GM19193 (cell line): ENCODE measurements around the gene CADPS2.

Source experiments
- POLR2A ChIP-seq: IDR thresholded peaks from 4 replicates; pipeline ENCODE4 v1.6.1; 2011; ENCODE audit not compliant: insufficient read depth, insufficient read length; ENCODE audit errors: extremely low read depth

Gene CADPS2

DNA sequence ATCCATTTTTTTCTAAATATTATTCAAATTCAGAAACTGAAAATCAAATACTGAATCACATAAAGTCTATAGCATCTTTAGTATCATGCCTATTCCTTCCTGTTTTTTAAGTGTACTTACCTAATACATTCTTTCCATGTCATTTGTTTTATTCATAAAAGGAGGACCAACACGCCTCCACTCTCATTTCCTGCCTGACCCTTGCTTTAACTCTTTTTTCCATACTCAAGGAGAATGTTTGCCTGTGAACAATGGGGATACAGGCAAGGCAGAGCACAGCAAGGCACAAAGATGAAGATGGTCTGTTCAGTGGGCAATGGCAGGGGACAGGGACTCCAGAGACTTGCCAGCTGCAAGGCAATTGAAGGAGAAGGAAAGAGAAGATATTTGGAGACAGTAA, 460.5 kb downstream of the CADPS2 start:
- TF ChIP-seq POLR2A, result no peak

DNA sequence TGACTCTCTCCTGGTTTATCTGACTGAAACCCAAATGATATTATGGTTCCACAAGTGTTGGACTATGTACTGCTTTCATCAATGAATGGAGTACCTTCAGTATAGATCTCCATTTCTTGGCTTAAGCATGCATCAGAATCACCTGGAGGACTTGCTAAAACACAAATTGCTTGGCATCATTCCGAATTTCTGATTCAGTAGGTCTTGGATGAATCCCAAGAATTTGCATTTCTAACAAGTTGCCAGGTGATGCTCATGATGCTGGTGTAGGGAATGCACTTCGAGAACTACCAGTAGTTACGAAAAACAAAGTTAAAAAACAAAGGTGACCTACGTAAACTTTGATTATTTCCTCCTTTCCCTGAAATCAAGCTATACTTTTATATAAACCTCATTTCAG, 462.7 kb downstream of the CADPS2 start:
- no peak for TF ChIP-seq POLR2A

DNA sequence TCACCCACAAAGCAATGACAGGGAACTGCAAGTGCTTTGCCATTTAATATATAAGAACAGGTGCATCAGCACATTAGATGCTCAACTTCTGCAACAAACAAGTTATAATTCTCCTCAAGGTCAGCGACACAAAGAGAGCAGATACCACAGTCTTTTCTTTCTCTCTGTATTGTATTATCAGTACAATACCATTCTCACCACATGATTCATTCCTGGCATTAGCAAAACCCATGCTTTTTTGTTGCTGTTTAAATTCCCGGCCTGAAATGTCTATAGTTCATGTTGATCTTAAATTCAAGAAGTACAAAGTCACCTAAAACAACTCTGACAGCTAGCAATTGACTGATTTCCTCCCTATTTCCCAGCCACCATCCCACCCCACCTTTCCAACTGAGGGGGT, 469.9 kb downstream of the CADPS2 start:
- no peak for TF ChIP-seq POLR2A

DNA sequence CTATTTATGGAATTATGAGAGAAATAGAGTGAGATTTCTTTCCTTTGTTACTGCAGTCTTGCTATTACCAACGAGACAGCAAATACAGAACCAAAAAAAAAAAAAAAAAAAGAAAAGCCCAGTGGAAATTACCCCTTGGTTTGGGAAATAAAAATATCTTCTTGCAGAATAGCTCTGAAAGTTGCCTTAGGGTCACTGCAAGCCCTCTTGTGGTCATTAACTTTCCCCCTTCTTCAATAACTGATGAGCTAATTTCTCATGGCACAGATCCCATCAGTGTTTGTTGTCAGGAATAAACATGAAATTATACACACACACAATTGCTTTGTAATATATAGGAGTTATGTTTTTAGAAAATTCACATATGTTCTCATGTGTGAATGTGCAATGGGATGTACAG, 470.8 kb downstream of the CADPS2 start:
- TF ChIP-seq POLR2A, result no peak

DNA sequence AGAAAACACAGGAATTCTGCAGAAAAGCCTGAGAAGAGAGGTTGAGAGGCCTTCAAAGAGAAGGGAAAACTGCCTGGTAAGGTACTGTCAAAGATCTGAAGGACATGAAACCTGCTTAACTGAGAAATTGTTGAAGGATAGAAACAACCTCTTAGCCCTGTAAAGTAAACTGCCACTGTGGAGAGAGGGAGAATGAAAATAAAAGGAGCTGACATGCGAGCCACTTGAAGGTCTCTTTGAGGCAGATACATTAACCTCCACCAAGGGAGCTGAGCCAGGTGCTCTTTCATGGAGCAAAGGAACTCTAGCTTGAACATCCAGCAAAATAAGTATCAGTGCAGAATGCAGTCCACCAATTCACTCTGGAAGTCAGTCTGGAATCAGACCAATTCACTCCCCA, 472.9 kb downstream of the CADPS2 start:
- TF ChIP-seq POLR2A, result no peak

DNA sequence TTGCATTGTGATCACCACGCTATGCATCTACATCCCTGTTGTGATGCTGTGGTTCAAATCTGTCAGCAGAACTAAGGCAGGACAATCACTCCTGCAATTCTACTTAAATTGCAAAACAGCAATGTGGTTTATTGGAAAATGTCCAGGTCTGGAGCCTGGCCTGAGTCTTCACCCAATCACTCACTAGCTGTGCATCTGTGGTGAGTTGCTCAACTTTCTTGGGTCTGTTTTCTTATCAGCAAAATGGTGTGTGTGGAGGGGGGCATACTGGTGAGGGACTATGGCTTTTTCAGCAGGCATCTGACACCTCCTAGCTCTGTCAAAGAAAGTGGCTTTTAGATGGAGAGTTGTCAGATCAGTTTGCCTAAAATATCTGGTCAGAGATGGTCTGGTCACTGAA, 473.4 kb downstream of the CADPS2 start:
- TF ChIP-seq POLR2A, result no peak

DNA sequence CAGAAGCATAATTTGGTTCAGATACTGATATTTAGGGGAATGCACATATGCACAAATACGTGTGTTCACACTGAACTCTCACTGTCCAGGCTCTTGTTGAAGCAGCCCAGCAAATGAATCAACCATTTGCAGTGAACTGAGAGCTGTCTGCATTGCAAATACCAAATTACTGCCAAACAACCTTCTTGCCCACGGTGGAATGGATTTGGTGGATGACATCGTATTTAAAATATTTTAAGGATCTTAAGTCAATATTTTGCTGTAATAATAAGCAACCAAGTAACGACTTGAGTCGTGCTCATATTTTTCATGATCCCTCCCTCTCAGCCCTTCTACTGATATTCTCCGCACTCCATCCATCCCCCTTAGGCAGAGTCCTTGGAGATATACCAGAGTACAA, 473.8 kb downstream of the CADPS2 start:
- no peak for TF ChIP-seq POLR2A

DNA sequence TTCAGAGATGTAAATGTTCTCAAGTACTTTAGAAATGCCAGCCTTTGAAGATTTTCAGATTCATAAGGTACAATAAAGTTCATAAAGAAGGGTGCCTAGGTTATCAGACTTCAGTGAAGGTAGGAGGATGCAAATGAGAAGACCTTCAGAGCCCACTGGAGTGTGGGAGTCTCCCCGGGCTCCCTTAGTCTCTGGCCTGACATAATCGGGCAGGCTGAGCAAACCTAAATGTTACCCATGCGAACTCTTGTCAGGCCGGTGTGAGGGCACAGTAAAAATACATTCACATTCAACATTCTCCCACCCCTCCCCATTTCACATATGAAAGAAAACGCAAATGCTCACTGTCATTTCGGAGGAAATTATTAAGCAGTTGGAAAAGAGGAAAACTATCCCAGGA, 479.1 kb downstream of the CADPS2 start:
- TF ChIP-seq POLR2A, result no peak

DNA sequence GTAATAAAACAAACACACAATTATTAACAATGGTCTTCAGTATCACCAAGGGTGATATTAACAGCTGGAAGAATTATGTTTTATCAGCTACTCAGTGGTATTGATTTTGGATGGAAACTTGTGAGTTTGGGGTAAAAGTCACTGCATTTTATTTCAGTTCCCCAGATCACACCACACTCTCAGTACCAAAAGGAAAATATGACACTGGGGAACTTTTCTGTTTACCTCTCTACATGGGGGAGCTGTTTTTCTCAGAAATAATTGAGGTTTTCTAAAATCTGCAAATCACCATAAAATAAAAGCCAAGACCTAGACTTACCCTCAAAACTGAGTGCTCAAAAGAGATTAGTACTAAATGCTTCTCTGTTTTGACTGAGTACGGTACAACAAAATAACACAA, 483.1 kb downstream of the CADPS2 start:
- no peak for TF ChIP-seq POLR2A

DNA sequence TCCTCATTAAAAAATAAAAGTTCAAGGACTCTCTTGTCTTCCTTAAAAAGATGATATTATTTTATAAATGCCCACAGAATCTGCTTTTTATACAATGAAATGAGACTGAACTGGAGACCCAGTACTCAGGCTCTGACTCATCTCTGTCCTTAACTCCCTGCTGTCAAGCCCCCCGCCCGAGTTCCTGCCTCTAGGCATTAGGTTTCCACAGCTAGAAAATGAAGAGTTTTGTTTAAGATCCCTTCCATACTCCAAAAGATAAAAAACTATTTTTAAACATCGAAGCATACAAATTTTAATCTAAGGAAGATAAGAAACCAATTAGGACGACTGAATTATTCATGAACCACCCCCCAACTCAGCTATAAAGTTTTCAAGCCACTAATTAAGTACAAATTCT, 484.0 kb downstream of the CADPS2 start:
- TF ChIP-seq POLR2A, result no peak

DNA sequence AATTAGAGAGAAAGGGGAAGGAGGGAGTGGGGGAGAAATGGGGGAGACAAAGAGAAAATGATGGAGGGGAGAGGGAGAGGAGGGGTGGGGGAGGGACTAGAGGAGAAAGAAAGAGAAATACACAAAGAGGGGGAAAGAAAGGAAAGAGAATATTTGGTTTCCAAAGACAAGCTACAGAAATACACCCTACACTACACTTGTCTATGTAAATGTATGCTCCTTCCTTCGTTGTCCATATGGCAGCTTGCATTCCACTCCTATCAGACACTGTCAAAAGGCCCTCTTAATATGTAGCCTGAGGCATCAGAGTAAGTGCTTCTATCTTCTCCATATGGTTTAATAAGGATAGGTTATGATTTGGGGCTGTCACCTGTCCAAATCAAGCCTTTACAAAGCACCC, 488.9 kb downstream of the CADPS2 start:
- no peak for TF ChIP-seq POLR2A

DNA sequence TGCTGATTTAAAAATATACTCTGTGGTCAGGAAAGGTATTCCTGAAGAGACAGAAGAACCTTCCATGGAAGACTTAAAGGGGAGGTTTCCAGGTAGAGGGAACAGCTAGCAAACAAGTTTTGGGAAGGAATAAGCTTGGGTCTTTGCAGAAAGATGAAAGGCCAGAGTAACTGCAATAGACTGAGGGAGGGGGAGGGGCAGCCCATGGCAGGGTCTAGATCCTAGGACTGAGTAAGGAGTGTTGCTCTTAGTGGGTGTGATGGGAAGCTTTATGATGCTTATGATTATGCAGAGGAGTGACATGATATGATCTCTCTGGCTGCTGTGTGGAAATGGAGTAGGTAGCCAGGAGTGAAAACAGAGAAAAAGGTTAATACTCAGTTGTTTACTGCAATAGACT, 491.7 kb downstream of the CADPS2 start:
- TF ChIP-seq POLR2A, result no peak

DNA sequence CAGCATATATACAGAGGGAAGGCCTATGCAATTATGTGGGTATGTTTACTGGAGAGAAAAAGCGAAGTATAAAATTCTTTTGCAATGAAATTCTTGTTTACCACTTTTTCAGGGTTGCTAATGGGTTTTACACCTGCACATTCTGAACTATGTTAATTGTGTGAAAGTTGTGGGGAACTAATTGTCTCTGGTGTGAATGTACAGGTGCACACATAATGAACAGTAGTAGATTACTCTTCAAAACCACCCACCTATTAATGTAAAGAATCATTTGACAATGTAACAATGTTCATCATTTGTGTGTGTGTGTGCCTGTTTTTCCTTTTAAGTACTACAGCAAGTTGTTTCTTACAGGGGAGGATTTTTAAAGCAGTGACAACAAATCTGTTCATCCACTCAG, 501.7 kb downstream of the CADPS2 start:
- TF ChIP-seq POLR2A, result no peak

DNA sequence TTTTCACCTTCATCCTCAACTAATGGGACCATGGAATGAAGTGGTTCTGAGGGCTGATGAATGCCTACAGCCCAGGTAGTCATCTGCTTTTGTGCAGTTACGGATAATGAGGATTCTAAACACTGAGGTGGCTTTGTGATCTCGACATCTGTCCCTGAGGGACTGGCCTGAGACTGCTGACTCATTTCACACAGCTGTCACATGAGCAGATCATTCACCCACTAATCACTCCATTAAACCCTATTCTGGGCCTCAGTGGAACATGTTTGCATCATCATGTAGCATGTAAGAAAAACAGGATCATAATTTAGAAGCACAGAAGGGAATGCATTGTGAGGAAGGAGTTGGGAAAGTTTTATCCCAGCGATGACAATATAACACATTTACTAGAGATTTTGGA, 502.3 kb downstream of the CADPS2 start:
- no peak for TF ChIP-seq POLR2A

DNA sequence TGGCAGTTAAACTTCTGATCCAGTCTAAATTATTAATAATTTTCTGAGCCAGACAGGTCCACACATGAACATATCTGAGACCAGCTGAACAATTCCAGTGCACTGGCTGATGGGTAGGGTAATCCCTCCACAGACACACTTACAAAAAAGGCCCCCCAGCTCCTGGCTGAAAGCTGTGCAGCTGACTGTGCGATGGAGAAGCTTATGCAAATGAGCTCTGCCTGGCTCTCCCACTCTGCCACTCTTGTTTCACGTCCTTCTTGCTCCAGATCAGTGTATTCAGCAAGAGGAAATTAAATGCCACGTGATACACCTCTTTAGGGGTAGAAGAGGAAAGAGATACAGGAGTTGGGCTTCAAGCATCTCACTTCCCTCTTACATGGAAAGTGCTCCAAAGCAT, 505.3 kb downstream of the CADPS2 start:
- TF ChIP-seq POLR2A, result no peak

DNA sequence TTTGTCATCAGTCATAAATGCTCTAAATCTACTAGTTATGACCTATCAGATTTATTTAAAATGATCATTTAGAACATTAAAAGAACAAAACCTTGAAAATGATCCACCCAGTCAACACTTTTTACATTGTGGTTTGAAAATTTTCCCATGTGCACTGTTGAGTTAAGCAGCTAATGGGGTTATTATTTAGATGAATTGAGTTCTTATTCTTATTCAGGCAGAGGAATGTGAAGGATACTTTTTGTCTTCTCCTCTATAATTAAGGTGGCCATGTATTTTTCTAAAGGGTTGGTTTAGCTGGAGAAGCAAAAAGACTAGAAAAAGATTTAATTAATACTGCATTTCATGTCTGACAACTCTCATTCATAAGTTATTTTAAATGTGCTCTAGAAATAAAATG, 506.8 kb downstream of the CADPS2 start:
- TF ChIP-seq POLR2A, result no peak

DNA sequence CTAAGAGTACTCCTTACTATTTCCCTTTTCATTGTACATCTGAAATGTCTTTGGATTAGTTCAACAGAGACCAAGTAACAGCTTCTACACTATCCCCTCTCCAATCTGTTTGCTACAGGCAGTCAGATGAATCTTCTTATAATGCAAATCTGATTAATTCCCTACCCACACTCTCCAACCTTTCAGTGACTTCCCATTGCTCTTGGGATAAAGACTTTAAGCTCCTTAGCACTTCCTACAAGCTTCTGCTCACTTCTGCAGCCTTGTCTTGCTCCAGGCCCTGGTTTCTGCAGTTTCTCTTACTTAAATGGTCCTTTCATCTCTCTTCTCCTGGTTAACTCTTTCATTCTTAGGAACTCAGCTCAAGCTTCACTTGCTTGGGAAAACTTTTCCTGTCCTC, 516.5 kb downstream of the CADPS2 start:
- TF ChIP-seq POLR2A, result no peak

DNA sequence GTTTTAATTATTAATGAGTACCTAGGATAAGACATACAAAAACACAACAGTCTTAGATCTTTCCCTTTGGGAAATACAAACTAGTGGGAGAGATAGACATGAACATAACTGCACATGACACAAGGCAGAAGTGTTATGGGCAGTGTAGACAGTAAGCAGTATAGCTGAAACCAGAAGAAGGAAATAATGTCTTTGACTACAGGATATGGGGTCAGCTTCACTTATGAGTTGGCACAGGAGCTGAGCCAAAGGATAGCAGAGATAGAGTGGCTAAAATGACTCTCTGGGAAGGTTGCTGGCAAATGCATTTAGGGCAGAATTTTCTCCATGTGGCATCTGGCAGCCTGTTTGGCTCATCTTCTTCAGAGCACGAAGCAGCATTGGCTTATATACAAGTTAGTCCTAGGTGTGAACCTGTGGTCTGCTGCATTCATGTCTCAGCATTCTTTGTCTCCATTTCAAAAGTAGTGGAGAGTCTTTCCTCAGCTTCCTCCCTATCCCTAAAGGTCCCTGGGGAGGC, 521.4 kb downstream of the CADPS2 start:
- TF ChIP-seq POLR2A, result no peak

DNA sequence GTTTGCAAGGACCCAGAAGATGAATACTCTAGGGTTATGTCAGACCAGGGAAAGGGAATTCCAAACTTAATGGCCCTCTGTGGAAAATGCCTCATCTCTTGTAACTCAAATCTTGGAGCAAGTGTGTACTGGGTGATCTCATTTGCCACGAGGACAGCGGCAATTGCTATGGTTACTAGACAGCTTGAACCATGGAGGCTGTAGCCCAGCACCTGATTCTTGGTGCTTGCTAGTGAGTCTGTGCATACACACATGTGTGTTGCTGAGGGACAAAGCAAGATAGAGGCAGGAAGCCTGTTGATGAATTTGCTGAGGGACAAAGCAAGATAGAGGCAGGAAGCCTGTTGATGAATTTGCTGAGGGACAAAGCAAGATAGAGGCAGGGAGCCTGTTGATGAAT, 523.1 kb downstream of the CADPS2 start:
- no peak for TF ChIP-seq POLR2A

DNA sequence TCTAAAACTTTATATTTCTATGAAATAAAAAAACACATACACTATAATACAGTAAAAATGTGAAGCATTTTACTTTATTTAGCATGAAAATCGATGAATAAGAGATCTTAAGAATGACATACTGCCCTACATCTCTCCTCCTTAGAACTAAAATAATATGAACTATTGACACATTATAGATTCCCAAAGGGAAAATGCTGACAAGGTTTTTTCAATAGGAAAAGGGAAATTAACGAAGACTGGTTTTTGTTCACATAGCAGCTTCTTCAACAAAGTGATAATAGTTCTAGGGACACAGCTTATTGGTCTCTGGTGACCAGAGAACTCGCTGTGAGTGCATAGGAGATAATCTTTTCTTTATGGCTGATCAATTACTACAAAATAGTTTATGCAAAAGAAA, 523.8 kb downstream of the CADPS2 start:
- TF ChIP-seq POLR2A, result no peak
